DND-41 (cell line): ENCODE data around the gene CWH43.
A peak's percentile ranks its signal among the peaks of the same experiment; 100 is the strongest.
"Not testable (repeated sequence)": the region's sequence is repeated elsewhere in the genome, so short reads cannot be mapped to it uniquely, and the experiment has no call there.

ENCODE experiments used
- ATAC-seq: fragments of 200-7000 bp; cut with Tn5 transposase; 3 replicates; pipeline ENCODE4 v1.9.1; 2021; ENCODE audit warnings: low read depth; ENCODE audit not compliant: insufficient read depth
- DNase-seq: peaks from one replicate; pipeline ENCODE4 v3.0.0-alpha.2; 2020
- H2AFZ ChIP-seq: 2 replicates; pipeline ENCODE4 v1.6.0; 2012; ENCODE audit warnings: low read depth, low read length
- H3K27ac ChIP-seq: 2 replicates; pipeline ENCODE4 v1.5.1; 2012; ENCODE audit warnings: low read length, inconsistent platforms
- H3K27me3 ChIP-seq: fragments of 200-600 bp; sonication (generic); 2 replicates; pipeline ENCODE4 v1.6.0; 2012; ENCODE audit warnings: low read length, mild to moderate bottlenecking, inconsistent platforms; ENCODE audit not compliant: insufficient read depth, poor library complexity
- H3K36me3 ChIP-seq: 2 replicates; pipeline ENCODE4 v1.5.1; 2012; ENCODE audit warnings: low read length, inconsistent platforms; ENCODE audit not compliant: insufficient read depth
- H3K4me1 ChIP-seq: 2 replicates; pipeline ENCODE4 v1.5.1; 2012; ENCODE audit warnings: mild to moderate bottlenecking, low read length; ENCODE audit not compliant: insufficient read depth
- H3K4me2 ChIP-seq: 2 replicates; pipeline ENCODE4 v1.6.0; 2012; ENCODE audit warnings: mild to moderate bottlenecking, moderate library complexity, low read length, inconsistent platforms; ENCODE audit not compliant: insufficient read depth
- H3K4me3 ChIP-seq, 2 experiments: fragments of 200-600 bp in 1 of 2; shearing (Covaris generic) in 1 of 2; 2 replicates each; pipeline ENCODE4 v1.5.1; 2012 to 2016; ENCODE audit warnings: inconsistent platforms in 2 of 2, low read length in 2 of 2, mild to moderate bottlenecking in 2 of 2, low read depth in 1 of 2, moderate library complexity in 1 of 2
- H3K79me2 ChIP-seq: 2 replicates; pipeline ENCODE4 v1.6.0; 2012; ENCODE audit warnings: low read length, inconsistent platforms; ENCODE audit not compliant: insufficient read depth
- H3K9ac ChIP-seq: 2 replicates; pipeline ENCODE4 v1.6.0; 2012; ENCODE audit warnings: low read depth, mild to moderate bottlenecking, inconsistent platforms, low read length, moderate library complexity
- H3K9me3 ChIP-seq: 2 replicates; pipeline ENCODE4 v1.5.1; 2012; ENCODE audit warnings: low read length, moderate library complexity, mild to moderate bottlenecking, inconsistent platforms; ENCODE audit not compliant: insufficient read depth, severe bottlenecking
- H4K20me1 ChIP-seq: 2 replicates; pipeline ENCODE4 v1.6.0; 2012; ENCODE audit warnings: low read length; ENCODE audit not compliant: insufficient read depth
- CTCF ChIP-seq: IDR thresholded peaks from 2 replicates; pipeline ENCODE4 v1.5.1; 2012; ENCODE audit warnings: borderline replicate concordance, low read length, moderate library complexity, mild to moderate bottlenecking; ENCODE audit not compliant: poor library complexity, severe bottlenecking; ENCODE audit errors: extremely low read depth
- EZH2 ChIP-seq: IDR thresholded peaks from 3 replicates; pipeline ENCODE4 v1.6.1; 2012; ENCODE audit warnings: borderline replicate concordance, low read depth, mild to moderate bottlenecking, moderate library complexity, low read length, inconsistent platforms; ENCODE audit not compliant: severe bottlenecking

The CWH43 gene

GRCh38 chr4:49044270-49044669 lies 58.2 kb downstream of the CWH43 start:
- Histone ChIP-seq H3K9me3 (no peaks in the 10 kb centered on the region), H3K36me3 (no peaks in the 10 kb centered on the region), H3K4me2 (no peak overlapping the region), H3K9ac (no peak overlapping the region), H2AFZ (no peak overlapping the region), H3K27me3 (no peaks in the 10 kb centered on the region), H3K79me2 (no peaks in the 10 kb centered on the region), H3K4me1 (no peaks in the 10 kb centered on the region), H4K20me1 (no peaks in the 10 kb centered on the region), H3K4me3 (no peak overlapping the region), H3K27ac (no peak overlapping the region)
- no peak for ATAC-seq
- TF ChIP-seq EZH2 (no peak), CTCF (no peak)
- DNase-seq: no peak

GRCh38 chr4:49058306-49058705 lies 72.2 kb downstream of the CWH43 start:
- DNase-seq (no peak), ATAC-seq (no peak)
- H3K4me3 ChIP-seq: no peak overlapping the region
- H3K4me1 ChIP-seq: no peaks in the 10 kb centered on the region
- no peak overlapping the region for H3K4me2 ChIP-seq
- H3K79me2 ChIP-seq: no peaks in the 10 kb centered on the region
- H3K27me3 ChIP-seq: no peaks in the 10 kb centered on the region
- no peaks in the 10 kb centered on the region for H4K20me1 ChIP-seq
- no peak overlapping the region for H2AFZ ChIP-seq
- H3K27ac ChIP-seq: no peak overlapping the region
- no peak for TF ChIP-seq CTCF
- no peak for TF ChIP-seq EZH2
- peaks cover 4% of the 10 kb centered on the region for H3K9me3 ChIP-seq
- no peak overlapping the region for H3K9ac ChIP-seq
- no peaks in the 10 kb centered on the region for H3K36me3 ChIP-seq

- ATAC-seq: no peak
- H3K36me3 ChIP-seq: no peaks in the 10 kb centered on the region
Measured at GRCh38 chr4:49063670-49064069, 77.6 kb downstream of the CWH43 start.

GRCh38 chr4:49072196-49072595 lies 86.1 kb downstream of the CWH43 start:
- not testable (repeated sequence) for H3K4me2 ChIP-seq, H3K4me3 ChIP-seq, H3K27ac ChIP-seq, H3K9me3 ChIP-seq, H3K9ac ChIP-seq, H2AFZ ChIP-seq, H4K20me1 ChIP-seq, H3K36me3 ChIP-seq, H3K27me3 ChIP-seq, DNase-seq, H3K4me1 ChIP-seq, ATAC-seq, H3K79me2 ChIP-seq

More at GRCh38 chr4:49063670-49064069, 77.6 kb downstream of the CWH43 start:
- no peak overlapping the region for H3K9ac ChIP-seq
- no peak overlapping the region for H3K4me3 ChIP-seq
- DNase-seq: no peak
- no peak overlapping the region for H2AFZ ChIP-seq
- H3K27me3 ChIP-seq: no peaks in the 10 kb centered on the region
- no peaks in the 10 kb centered on the region for H3K4me1 ChIP-seq
- no peaks in the 10 kb centered on the region for H3K79me2 ChIP-seq
- no peaks in the 10 kb centered on the region for H3K9me3 ChIP-seq
- H3K4me2 ChIP-seq: no peak overlapping the region
- no peak overlapping the region for H3K27ac ChIP-seq
- TF ChIP-seq CTCF (no peak), EZH2 (no peak)
- H4K20me1 ChIP-seq: no peaks in the 10 kb centered on the region

GRCh38 chr4:49091883-49092282 lies 105.8 kb downstream of the CWH43 start:
- H4K20me1 ChIP-seq, DNase-seq, H2AFZ ChIP-seq, H3K4me1 ChIP-seq, H3K4me3 ChIP-seq, H3K4me2 ChIP-seq, H3K36me3 ChIP-seq, H3K27ac ChIP-seq, ATAC-seq, H3K9ac ChIP-seq, H3K27me3 ChIP-seq, H3K79me2 ChIP-seq: not testable (repeated sequence)
- peaks cover 28% of the 10 kb centered on the region for H3K9me3 ChIP-seq

- not testable (repeated sequence) for H3K4me2 ChIP-seq, H3K4me3 ChIP-seq, H2AFZ ChIP-seq, H3K9ac ChIP-seq, H3K4me1 ChIP-seq, H4K20me1 ChIP-seq, DNase-seq, H3K27ac ChIP-seq, H3K36me3 ChIP-seq, H3K27me3 ChIP-seq, H3K79me2 ChIP-seq
- H3K9me3 ChIP-seq: peaks cover 36% of the 10 kb centered on the region
- peak; percentile 44; the same call in 1 of the 3 replicates for ATAC-seq
Measured at GRCh38 chr4:49092608-49093135, 106.6 kb downstream of the CWH43 start.
